AG09309 (cell line): Measurements from ENCODE around the gene TMED6.

Experiments used
- DNase-seq: peaks from one replicate; pipeline ENCODE4 v3.0.0-alpha.2; 2010; ENCODE audit warnings: low read depth
- H3K4me3 ChIP-seq: 2 replicates; pipeline ENCODE4 v1.5.1; 2011; ENCODE audit warnings: mild to moderate bottlenecking, low read depth, low read length, moderate library complexity; ENCODE audit not compliant: control insufficient read depth
- TF ChIP-seq, protein P1 (sequence below): IDR thresholded peaks from 2 replicates; pipeline ENCODE4 v1.5.1; 2011; ENCODE audit warnings: mild to moderate bottlenecking, low read depth, low read length, inconsistent platforms; ENCODE audit not compliant: insufficient read depth, control insufficient read depth; ENCODE audit errors: missing control alignments

TMED6 gene

DNA sequence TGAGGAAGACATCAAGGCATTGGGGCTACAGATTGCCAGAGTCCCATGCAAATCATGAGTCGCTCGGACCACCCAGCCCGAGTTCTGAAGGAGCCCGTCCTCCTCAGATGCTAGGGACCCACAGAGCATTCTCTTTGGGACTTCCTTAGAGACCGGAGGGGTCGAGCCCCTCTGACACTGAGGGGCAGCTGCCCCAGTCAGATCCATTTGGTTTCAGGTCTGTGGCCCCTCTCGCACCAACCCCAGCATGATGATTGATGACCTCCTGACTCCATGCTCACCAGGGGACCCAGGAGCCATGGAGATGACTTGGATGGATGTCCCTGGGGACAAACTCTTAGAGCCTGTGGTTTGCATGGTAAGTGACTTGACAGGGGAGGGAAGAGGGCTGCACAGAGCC lies 29.2 kb downstream of the TMED6 start:
- DNase-seq, result no peak
- H3K4me3 ChIP-seq, result no peak overlapping the region
- TF ChIP-seq, protein P1, sequence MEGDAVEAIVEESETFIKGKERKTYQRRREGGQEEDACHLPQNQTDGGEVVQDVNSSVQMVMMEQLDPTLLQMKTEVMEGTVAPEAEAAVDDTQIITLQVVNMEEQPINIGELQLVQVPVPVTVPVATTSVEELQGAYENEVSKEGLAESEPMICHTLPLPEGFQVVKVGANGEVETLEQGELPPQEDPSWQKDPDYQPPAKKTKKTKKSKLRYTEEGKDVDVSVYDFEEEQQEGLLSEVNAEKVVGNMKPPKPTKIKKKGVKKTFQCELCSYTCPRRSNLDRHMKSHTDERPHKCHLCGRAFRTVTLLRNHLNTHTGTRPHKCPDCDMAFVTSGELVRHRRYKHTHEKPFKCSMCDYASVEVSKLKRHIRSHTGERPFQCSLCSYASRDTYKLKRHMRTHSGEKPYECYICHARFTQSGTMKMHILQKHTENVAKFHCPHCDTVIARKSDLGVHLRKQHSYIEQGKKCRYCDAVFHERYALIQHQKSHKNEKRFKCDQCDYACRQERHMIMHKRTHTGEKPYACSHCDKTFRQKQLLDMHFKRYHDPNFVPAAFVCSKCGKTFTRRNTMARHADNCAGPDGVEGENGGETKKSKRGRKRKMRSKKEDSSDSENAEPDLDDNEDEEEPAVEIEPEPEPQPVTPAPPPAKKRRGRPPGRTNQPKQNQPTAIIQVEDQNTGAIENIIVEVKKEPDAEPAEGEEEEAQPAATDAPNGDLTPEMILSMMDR, result no peak

DNA sequence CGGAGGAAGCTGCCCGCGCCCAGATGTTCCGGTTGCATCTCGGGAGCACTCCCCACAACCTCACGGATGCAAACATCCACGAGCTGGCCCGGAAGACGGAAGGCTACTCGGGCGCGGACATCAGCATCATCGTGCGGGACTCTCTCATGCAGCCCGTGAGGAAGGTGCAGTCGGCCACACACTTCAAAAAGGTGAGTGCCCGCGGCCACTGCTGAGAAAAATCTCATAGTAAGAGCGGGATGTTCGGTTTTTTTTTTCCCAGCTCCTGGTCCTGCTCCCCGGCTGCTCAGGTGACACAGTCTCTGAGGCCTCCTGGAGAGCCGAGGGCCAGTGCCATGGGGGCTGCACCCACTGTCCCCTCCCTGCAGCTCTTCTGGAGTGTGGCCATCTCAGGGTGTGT lies 30.5 kb downstream of the TMED6 start:
- no peak for DNase-seq
- TF ChIP-seq, protein P1, result no peak
- H3K4me3 ChIP-seq, result no peak overlapping the region

DNA sequence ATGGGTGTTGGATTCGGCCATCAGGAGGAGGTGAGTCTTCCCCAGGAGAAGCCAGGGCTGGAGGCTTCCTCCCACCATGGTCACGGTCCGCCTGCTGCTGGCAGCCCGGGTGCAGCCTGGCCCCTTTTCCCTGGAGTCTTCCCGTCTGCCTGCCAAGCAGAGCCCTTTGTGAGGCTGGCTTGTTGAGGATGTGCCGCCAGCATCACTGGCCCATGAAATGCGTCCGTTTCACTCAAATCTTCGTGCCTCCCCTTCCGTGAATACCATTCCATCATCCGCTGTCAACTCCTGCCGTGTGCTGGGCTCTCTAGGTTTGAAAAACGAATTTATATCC lies 30.9 kb downstream of the TMED6 start:
- no peak for DNase-seq
- TF ChIP-seq, protein P1, result no peak
- no peak overlapping the region for H3K4me3 ChIP-seq

DNA sequence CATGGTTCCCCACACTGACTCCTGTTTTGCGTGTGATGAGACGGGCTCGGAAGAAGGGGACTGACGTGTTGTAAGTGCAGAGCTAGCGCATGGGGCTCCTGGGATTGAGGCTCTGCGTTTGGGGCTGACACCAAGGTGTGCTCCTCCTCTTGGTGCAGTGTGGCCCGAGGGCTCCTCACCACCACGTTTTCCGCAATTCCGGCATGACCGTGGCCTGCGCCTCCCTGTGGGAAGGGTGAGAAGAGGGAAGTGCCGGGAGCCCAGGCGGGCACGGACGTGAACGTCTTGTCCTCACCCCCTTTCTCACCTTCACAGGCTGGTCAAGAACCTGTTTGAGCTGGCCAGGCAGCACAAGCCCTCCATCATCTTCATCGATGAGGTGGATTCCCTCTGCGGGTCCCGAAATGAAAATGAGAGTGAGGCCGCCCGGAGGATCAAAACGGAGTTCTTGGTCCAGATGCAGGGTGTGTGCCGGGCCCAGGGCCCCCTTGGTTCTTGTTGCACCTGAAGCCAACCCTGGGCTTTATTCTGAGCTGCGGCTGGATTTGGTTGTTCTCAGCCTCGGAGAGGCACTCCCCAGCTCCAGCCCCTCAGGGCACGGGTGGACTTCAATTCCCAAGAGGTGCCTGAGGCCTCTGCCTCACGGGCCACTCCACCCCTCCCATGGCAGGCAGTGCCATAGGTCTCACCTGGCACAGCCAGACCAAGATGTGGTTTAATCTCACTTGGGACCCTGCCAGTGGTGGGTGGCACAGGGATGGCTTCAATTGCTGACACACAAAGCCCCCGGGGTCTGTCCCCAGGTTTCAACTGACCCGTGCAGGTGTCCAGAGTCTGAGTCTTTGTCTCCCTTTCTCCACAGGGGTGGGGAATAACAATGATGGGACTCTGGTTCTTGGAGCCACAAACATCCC lies 31.5 kb downstream of the TMED6 start:
- no peak overlapping the region for H3K4me3 ChIP-seq
- TF ChIP-seq, protein P1, result no peak
- no peak for DNase-seq

DNA sequence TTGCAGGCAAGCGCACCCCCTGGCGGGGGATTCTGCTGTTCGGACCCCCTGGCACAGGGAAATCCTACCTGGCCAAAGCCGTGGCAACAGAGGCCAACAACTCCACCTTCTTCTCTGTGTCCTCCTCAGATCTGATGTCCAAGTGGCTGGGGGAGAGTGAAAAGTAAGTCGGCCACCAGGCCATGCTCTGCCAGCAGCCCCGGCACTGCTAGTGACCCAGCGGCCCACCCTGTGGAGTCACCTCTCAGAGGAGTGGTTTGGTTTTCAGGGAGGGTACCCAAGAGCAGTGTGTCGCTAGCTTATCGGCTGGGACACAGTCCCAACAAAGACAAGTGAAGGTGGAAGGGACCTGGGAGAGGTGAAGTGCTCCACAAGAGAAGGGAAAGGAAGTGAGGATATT lies 32.2 kb downstream of the TMED6 start:
- TF ChIP-seq, protein P1, result no peak
- DNase-seq, result no peak

DNA sequence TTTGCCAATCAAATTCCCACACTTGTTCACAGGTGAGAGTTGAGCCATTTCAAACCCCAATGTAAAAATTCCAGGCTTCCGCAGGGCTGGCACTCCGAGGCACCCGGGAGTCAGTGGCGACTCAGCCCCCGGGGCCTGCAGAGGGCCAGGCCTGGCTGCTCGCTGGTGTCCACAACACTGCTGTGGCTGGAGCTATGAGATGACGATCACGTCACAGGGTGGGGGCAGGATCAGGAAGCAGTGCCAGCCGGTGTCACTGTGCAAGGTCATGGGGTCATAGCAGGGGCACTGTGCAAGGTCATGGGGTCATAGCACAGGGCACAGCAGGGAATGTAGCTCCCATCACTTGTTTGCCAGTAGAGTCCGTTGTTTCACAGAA lies 32.7 kb downstream of the TMED6 start:
- H3K4me3 ChIP-seq, result no peak overlapping the region
- TF ChIP-seq, protein P1, result no peak
- DNase-seq, result no peak

More for the DNA sequence above, 32.2 kb downstream of the TMED6 start:
- no peak overlapping the region for H3K4me3 ChIP-seq
